DMS114 treated with DMSO at 0.1 percent for 48 hours (cell line): ENCODE results near the gene NRG3.
"Not testable (repeated sequence)": the region's sequence is repeated elsewhere in the genome, so short reads cannot be mapped to it uniquely, and the experiment has no call there.

ENCODE experiments used
- DNase-seq: peaks from one replicate; lab custom pipeline; 2025; ENCODE audit not compliant: unreplicated experiment; lab: John Stamatoyannopoulos, UW

NRG3 gene

GRCh38 chr10:82653244-82654155 is 778.5 kb downstream of the NRG3 start:
- DNase-seq: no peak

GRCh38 chr10:82660205-82660604 is 785.2 kb downstream of the NRG3 start:
- no peak for DNase-seq

- DNase-seq: no peak
These were observed 786.0 kb downstream of the NRG3 start for GRCh38 chr10:82660986-82661385.

DNA sequence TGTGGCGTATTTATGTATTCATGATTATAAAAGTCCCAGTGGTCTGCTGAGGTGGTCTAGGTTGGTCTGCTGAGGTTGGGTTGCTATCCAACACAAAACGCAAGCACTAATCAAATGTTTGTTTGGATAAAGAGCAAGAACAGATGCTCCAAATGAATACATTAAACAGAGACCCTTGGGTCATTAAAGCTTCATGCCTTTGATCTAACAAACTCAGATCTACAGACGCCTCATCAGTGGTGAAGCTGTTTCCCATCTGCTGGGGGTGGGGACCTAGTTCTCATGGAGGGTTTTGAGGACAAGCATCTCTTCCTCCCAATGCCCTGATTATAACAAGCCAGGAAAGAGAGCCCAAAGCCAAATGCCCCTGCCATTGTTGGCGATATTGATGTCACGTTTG is 786.7 kb downstream of the NRG3 start:
- DNase-seq: no peak

GRCh38 chr10:82668221-82668895 is 793.4 kb downstream of the NRG3 start:
- no peak for DNase-seq

GRCh38 chr10:82674036-82674435 is 799.0 kb downstream of the NRG3 start:
- no peak for DNase-seq

GRCh38 chr10:82677932-82678331 is 802.9 kb downstream of the NRG3 start:
- not testable (repeated sequence) for DNase-seq

DNA sequence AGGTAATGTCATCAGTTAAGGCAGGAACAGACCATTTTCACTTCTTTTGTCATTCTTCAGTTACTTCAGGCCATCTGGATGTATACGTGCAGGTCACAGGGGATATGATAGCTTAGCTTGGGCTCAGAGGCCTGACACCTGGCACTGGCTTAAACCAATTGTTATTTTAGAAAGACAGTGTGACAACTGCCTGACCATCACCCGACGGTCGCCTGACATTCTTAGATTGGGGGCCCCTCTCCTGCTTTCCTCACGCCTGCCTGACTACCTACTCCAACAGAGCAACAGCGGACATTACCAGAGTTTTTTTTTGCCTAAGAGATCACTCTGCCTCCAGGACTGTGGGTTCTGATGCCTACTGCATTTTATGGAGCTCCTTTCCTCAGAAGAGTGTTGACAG is 803.5 kb downstream of the NRG3 start:
- not testable (repeated sequence) for DNase-seq

DNA sequence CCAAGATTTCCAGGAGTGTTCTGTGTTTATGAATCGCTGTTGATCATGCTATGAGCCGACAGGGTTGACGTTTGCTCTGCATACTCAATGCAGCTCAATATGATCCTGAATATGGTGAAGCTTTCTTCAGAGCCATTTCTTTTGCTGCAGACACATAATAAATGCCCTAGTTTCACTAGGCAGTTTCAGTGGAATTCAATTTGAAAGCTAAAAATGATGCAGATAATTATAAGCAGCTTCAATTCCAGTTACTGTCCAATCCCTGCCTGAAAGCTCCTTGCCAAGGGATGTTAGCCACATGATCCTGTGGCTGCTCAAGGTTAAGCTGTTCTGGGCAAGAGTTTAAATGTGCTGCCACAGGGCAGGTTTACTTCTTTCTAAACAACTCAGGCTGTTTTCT is 805.6 kb downstream of the NRG3 start:
- DNase-seq: no peak

DNA sequence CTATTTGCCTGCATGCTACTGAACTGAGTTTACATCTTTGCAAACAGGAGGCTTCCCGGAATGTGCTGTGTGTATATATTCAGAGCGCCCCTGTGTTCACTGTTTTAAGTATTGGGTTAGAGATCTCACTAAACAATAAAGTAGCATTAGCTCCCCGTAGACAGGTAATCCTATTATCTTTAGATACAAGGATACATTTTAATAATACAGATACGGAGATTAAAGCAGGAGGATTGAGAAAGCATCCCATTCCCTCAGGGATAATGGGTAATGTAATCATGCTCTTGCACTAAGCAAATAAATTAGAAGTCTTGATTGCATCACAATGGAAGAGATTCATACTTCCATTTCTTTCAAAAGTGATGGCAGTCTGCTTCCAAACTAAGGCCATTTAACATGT is 809.0 kb downstream of the NRG3 start:
- DNase-seq: no peak

GRCh38 chr10:82685087-82685486 is 810.1 kb downstream of the NRG3 start:
- no peak for DNase-seq

- DNase-seq: no peak
These were observed 816.2 kb downstream of the NRG3 start for GRCh38 chr10:82691211-82691610.

- no peak for DNase-seq
These were observed 817.5 kb downstream of the NRG3 start for GRCh38 chr10:82692458-82692857.

DNA sequence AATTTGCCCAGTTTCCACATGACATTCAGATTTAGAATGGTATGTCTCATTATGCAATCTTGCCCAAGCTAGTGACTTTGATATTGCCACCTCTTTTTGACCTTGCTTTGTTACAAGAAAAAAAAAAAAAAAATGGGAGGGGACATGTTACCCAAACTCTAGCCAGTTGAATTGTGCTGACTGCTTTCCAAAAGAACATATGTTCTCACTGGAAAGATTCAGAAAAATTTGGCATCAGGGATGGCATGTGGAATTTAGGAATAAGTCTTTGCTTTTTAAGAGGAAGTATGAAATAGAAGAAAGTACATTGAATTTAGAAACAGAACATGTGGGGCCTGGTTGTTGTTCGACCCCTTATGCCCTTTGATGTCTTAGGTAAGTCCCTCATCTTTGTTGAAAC is 846.8 kb downstream of the NRG3 start:
- no peak for DNase-seq

GRCh38 chr10:82722273-82722672 is 847.3 kb downstream of the NRG3 start:
- DNase-seq: no peak

GRCh38 chr10:82736305-82736704 is 861.3 kb downstream of the NRG3 start:
- no peak for DNase-seq

DNA sequence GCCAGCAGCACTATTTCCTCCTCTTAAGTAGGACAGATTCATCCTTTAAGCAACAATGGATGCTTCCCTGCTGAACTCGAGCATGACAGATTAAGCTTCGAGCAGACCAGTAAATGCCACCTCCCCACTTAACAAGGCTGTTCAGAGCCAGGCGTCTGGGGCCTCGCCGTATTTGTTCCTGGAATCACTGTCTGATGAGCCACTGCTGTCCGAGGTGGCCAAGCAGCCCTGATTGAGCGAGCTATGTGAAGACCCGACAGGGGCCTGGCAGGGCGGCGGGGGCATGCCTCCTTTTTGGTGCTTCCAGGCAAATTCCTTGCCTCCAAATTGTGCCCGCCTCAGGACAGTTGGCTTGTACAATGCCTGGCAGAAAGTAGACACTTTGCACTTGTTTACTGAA is 862.6 kb downstream of the NRG3 start:
- DNase-seq: no peak

DNA sequence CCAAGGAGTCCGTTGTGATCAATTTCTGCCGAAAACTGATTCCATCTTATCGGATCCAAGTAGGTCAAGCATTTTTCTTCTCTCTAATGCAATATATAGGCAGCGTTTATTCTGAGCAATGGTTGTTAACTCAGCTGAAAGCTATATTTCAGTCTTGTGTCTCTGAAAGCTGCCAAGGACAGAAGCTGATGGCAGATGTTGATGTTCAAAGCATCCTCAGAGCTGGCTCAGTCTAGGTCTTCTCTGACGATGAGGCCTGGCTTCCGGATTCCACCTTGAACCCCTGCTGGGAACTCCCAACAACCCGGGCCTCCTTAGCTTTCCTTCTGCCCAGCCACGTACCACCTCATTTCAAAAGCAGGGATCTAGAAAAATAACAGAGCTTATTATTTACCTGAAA is 863.6 kb downstream of the NRG3 start:
- no peak for DNase-seq

DNA sequence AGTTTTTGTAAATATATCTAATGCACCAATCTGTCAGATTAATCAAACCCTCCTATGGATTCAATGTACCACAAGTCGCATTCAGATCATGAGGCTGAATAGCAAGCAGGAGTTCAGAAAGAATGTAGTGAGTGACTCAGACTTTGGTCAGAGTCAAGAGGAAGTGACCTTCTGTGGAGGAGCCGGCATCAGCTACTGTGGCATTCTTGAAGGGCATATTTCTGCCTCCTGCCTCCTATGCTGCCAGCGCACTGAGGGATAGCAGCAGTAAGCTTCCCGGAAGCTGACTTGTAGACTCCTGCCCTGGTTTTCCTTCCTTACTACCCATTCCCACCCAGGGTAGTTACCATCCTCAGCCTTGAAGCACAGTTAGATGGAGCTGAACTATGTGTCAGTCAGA is 867.5 kb downstream of the NRG3 start:
- no peak for DNase-seq

- DNase-seq: no peak
These were observed 867.9 kb downstream of the NRG3 start for GRCh38 chr10:82742898-82743297.

DNA sequence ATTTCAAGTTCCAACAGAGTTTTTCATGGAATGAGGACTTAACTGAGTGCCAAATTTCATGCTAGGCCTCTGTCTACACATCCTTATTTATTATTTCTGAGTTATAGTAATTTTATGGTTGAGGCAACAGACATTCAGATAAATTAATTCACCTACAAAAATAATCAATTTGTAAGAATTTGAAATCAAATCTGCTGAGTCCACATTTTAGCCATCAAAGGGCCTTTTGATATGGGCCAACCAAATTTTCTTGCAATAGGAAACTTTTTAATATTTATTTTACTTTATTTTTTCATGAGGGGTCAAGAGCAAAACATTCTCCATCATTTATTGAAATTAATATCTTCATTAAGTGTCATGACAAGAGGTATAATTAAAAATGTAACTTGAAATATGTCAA is 875.5 kb downstream of the NRG3 start:
- DNase-seq: no peak

DNA sequence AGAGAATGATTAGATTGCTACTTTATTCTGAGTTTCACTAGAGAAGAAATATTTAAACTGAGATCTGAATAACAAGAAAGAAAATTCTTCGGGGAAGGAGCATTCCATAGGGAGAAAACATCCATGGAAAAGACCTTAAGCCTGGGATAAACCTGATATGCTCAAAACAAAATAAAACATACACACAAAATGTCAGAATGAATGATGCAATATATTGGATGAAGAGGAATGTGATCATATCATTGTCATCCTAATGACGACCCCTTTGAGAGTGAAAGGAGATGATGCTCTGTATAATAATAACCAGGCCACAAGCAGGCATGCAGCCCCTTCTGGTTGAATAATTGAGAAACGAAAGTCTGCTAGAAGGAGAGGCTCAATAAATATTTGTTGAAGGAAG is 882.4 kb downstream of the NRG3 start:
- no peak for DNase-seq
